Measurements from ENCODE around the gene ANKRD26. TPM values are rescaled to one million over a fixed set of nuclear protein-coding genes. Genes with fewer than 3 reads are reported as not detected.

The ANKRD26 gene
- polyA plus RNA-seq, 1 of the 3 experiments (the other 2 are of a cell fraction), result 1.0 TPM

GRCh38 chr10:26987851-26988250 is 112.4 kb downstream of the ANKRD26 start (continued):
- no peak for TF ChIP-seq IRF3 (IDR thresholded peaks at IDR 0.05; ENCODE audit: low read depth, low read length)

- no peaks in the 10 kb centered on the region for H4K20me1 ChIP-seq (ENCODE audit: insufficient read depth)
- no peak overlapping the region for H2AFZ ChIP-seq (ENCODE audit: low read depth)
- H3K9me3 ChIP-seq, result no peaks in the 10 kb centered on the region
- WGBS (ENCODE audit: low lambda C conversion rate), result 40% methylated on average over 1 of the region's 1 CpG
- no peak overlapping the region for H3K27ac ChIP-seq (ENCODE audit: low read depth in 2 of 2, low read length in 1 of 2)
- no peak for DNase-seq
- H3K4me3 ChIP-seq (ENCODE audit: low read depth in 2 of 2, low read length in 1 of 2), result no peak overlapping the region
- no peak overlapping the region for H3K9ac ChIP-seq
- no peaks in the 10 kb centered on the region for H3K79me2 ChIP-seq (ENCODE audit: insufficient read depth)
- H3K4me1 ChIP-seq (ENCODE audit: control insufficient read depth in 1 of 2, insufficient read depth in 2 of 2, low read depth in 1 of 2, low read length in 1 of 2), result peaks cover 0 to 2% of the 10 kb centered on the region in 2 experiments; a peak in 1 of 4 replicates
- ChIA-PET POLR2A (interaction anchor here (0.6 kb wide), 1 partner anchor 23 kb away, joined by 6 read pairs; no protein-coding TSS in a partner anchor), CTCF (no interaction called here)
- H3K4me2 ChIP-seq, result no peak overlapping the region
- no peaks in the 10 kb centered on the region for H3K9me2 ChIP-seq
- H3F3A ChIP-seq (replicated peaks; ENCODE audit: insufficient read depth), result no peaks in the 10 kb centered on the region
- no peaks in the 10 kb centered on the region for H3K36me3 ChIP-seq (replicated peaks in 1 of 2; ENCODE audit: control insufficient read depth in 1 of 2, insufficient read depth in 2 of 2, low read length in 1 of 2)
- H3K27me3 ChIP-seq (ENCODE audit: insufficient read depth), result no peaks in the 10 kb centered on the region
- no peak for TF ChIP-seq SMC3 (IDR thresholded peaks at IDR 0.05; ENCODE audit: low read depth, low read length)
- no peak for TF ChIP-seq RAD21 (IDR thresholded peaks at IDR 0.05; ENCODE audit: low read length)
- no peak for TF ChIP-seq CTCF (IDR thresholded peaks at IDR 0.05)
- TF ChIP-seq FOXM1 (IDR thresholded peaks at IDR 0.05; ENCODE audit: low read depth), result no peak
Observed at GRCh38 chr10:26983156-26983555, 117.1 kb downstream of the ANKRD26 start.

- Histone ChIP-seq H2AFZ (ENCODE audit: low read depth) (no peak overlapping the region), H3F3A (replicated peaks; ENCODE audit: insufficient read depth) (no peaks in the 10 kb centered on the region), H3K27ac (ENCODE audit: low read depth in 2 of 2, low read length in 1 of 2) (no peak overlapping the region), H3K9ac (no peak overlapping the region), H3K9me2 (no peaks in the 10 kb centered on the region), H3K4me3 (ENCODE audit: low read depth in 2 of 2, low read length in 1 of 2) (no peak overlapping the region), H3K9me3 (no peaks in the 10 kb centered on the region), H3K27me3 (ENCODE audit: insufficient read depth) (no peaks in the 10 kb centered on the region), H3K4me1 (ENCODE audit: control insufficient read depth in 1 of 2, insufficient read depth in 2 of 2, low read depth in 1 of 2, low read length in 1 of 2) (peaks cover 0 to 2% of the 10 kb centered on the region in 2 experiments; a peak in 1 of 4 replicates), H4K20me1 (ENCODE audit: insufficient read depth) (no peaks in the 10 kb centered on the region), H3K36me3 (replicated peaks in 1 of 2; ENCODE audit: control insufficient read depth in 1 of 2, insufficient read depth in 2 of 2, low read length in 1 of 2) (no peaks in the 10 kb centered on the region), H3K79me2 (ENCODE audit: insufficient read depth) (no peaks in the 10 kb centered on the region), H3K4me2 (no peak overlapping the region)
- ChIA-PET POLR2A (no interaction called here), CTCF (no interaction called here)
- no peak for DNase-seq
- 65% methylated on average over 1 of the region's 1 CpG for WGBS (ENCODE audit: low lambda C conversion rate)
- no peak for TF ChIP-seq PBX3 (IDR thresholded peaks at IDR 0.05)
- no peak for TF ChIP-seq NRF1 (IDR thresholded peaks at IDR 0.05; ENCODE audit: low read depth, low read length)
- TF ChIP-seq TEAD4 (IDR thresholded peaks at IDR 0.05; ENCODE audit: borderline replicate concordance, insufficient read depth), result no peak
- no peak for TF ChIP-seq SIN3A (IDR thresholded peaks at IDR 0.05; ENCODE audit: borderline replicate concordance, low read depth, low read length)
- TF ChIP-seq REST (IDR thresholded peaks at IDR 0.05; ENCODE audit: low read depth, low read length), result no peak
- no peak for TF ChIP-seq MAX (IDR thresholded peaks at IDR 0.05; ENCODE audit: low read depth)
- TF ChIP-seq FOSL2 (IDR thresholded peaks at IDR 0.05; ENCODE audit: borderline replicate concordance, low read depth), result no peak
- TF ChIP-seq ZBTB33 (IDR thresholded peaks at IDR 0.05; ENCODE audit: borderline replicate concordance, low read depth), result no peak
- no peak for TF ChIP-seq FOXM1 (IDR thresholded peaks at IDR 0.05; ENCODE audit: low read depth)
- no peak for TF ChIP-seq JUND (IDR thresholded peaks at IDR 0.05)
- no peak for TF ChIP-seq ELF1 (IDR thresholded peaks at IDR 0.05)
Observed at GRCh38 chr10:26982058-26982457, 118.2 kb downstream of the ANKRD26 start.

All from SK-N-SH (cell line).